Measurements from ENCODE around the gene ADAMTS19.

ADAMTS19 gene

DNA sequence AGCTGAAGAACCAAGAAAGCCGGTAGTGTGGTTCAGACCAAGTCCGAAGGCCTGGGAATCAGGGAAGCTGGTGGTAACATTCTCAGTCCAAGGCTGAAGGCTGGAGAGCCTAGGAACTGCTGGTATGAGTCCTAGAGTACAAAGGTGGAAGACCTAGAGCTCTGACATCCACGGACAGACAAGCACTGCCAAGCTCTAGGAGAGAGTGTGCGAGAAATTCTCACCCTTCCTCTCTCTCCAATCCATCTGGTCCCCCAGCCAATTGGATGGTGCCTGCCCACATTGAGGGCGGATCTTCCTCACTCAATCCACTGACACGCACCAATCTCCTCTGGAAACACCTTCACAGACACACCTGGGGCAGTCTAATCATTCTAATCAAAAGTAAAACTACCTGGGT, 19.7 kb upstream of the ADAMTS19 start:
- H3K4me1 ChIP-seq (ENCODE audit: insufficient read depth, poor library complexity, severe bottlenecking): no peaks in the 10 kb centered on the region
- TF ChIP-seq, protein P1, sequence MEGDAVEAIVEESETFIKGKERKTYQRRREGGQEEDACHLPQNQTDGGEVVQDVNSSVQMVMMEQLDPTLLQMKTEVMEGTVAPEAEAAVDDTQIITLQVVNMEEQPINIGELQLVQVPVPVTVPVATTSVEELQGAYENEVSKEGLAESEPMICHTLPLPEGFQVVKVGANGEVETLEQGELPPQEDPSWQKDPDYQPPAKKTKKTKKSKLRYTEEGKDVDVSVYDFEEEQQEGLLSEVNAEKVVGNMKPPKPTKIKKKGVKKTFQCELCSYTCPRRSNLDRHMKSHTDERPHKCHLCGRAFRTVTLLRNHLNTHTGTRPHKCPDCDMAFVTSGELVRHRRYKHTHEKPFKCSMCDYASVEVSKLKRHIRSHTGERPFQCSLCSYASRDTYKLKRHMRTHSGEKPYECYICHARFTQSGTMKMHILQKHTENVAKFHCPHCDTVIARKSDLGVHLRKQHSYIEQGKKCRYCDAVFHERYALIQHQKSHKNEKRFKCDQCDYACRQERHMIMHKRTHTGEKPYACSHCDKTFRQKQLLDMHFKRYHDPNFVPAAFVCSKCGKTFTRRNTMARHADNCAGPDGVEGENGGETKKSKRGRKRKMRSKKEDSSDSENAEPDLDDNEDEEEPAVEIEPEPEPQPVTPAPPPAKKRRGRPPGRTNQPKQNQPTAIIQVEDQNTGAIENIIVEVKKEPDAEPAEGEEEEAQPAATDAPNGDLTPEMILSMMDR (IDR thresholded peaks at IDR 0.05; ENCODE audit: poor library complexity, severe bottlenecking): no peak

DNA sequence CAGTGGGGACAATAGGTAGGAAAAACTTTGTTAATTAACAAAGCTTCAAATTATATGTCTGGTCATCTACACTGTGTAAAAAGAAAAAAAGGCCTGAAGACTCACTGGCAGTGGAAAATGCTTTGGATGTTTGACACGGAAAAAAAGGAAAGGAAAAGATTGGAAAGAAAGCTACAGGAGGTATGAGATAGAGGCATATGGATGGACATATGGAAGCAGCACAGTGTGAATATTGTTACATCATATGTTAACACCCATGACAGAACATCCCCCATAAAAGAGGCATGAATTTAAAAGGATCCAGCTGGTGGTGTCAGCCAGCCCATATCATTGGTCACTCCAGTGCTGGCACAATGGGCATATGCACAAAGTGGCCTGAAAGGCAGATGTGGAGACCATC, 19.0 kb upstream of the ADAMTS19 start:
- ATAC-seq (ENCODE audit: low read depth): no peak
- H3K27ac ChIP-seq (ENCODE audit: poor library complexity, severe bottlenecking): no peak overlapping the region
- TF ChIP-seq, protein P1 (IDR thresholded peaks at IDR 0.05; ENCODE audit: poor library complexity, severe bottlenecking): no peak

More for the DNA sequence above, 19.7 kb upstream of the ADAMTS19 start:
- Histone ChIP-seq H3K27ac (ENCODE audit: poor library complexity, severe bottlenecking) (no peak overlapping the region), H3K4me3 (ENCODE audit: severe bottlenecking) (no peak overlapping the region), H3K9me3 (ENCODE audit: severe bottlenecking) (no peaks in the 10 kb centered on the region), H3K36me3 (ENCODE audit: low read depth) (no peaks in the 10 kb centered on the region), H3K27me3 (ENCODE audit: insufficient read depth, poor library complexity, severe bottlenecking) (peaks cover 4% of the 10 kb centered on the region)
- ATAC-seq (ENCODE audit: low read depth) (no peak), DNase-seq (ENCODE audit: low spot score) (no peak)

DNA sequence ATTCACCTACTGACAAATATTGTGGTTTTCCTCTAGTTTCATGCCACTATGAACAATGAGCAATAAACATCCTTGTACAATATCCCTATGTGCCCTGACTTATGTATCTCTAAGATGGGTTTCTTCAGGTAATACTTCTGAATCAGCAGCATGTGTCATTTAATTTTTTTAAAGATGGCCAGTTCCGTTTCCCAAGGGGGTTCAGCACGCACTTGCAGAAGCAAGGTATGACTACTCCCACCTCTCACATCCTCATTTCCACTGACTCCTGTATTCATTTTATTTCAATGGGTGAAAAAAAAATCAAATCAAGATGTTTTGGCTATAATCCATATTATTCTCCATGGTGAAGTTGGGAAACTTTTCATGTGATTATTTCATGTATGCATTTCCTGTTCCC, 14.7 kb upstream of the ADAMTS19 start:
- no peak for DNase-seq (ENCODE audit: low spot score)
- no peaks in the 10 kb centered on the region for H3K36me3 ChIP-seq (ENCODE audit: low read depth)
- no peaks in the 10 kb centered on the region for H3K27me3 ChIP-seq (ENCODE audit: insufficient read depth, poor library complexity, severe bottlenecking)
- no peak overlapping the region for H3K4me3 ChIP-seq (ENCODE audit: severe bottlenecking)
- no peaks in the 10 kb centered on the region for H3K4me1 ChIP-seq (ENCODE audit: insufficient read depth, poor library complexity, severe bottlenecking)
- TF ChIP-seq, protein P1 (IDR thresholded peaks at IDR 0.05; ENCODE audit: poor library complexity, severe bottlenecking): no peak
- no peak overlapping the region for H3K27ac ChIP-seq (ENCODE audit: poor library complexity, severe bottlenecking)
- no peaks in the 10 kb centered on the region for H3K9me3 ChIP-seq (ENCODE audit: severe bottlenecking)
- no peak for ATAC-seq (ENCODE audit: low read depth)

More for the DNA sequence above, 19.0 kb upstream of the ADAMTS19 start:
- no peak for DNase-seq (ENCODE audit: low spot score)
- Histone ChIP-seq H3K9me3 (ENCODE audit: severe bottlenecking) (no peaks in the 10 kb centered on the region), H3K27me3 (ENCODE audit: insufficient read depth, poor library complexity, severe bottlenecking) (peaks cover 4% of the 10 kb centered on the region), H3K4me3 (ENCODE audit: severe bottlenecking) (no peak overlapping the region), H3K36me3 (ENCODE audit: low read depth) (no peaks in the 10 kb centered on the region), H3K4me1 (ENCODE audit: insufficient read depth, poor library complexity, severe bottlenecking) (no peaks in the 10 kb centered on the region)

GRCh38 chr5:129447968-129448367, 12.1 kb upstream of the ADAMTS19 start:
- no peak overlapping the region for H3K27ac ChIP-seq (ENCODE audit: poor library complexity, severe bottlenecking)
- H3K4me1 ChIP-seq (ENCODE audit: insufficient read depth, poor library complexity, severe bottlenecking): no peaks in the 10 kb centered on the region
- H3K9me3 ChIP-seq (ENCODE audit: severe bottlenecking): no peaks in the 10 kb centered on the region
- no peak for DNase-seq (ENCODE audit: low spot score)
- no peaks in the 10 kb centered on the region for H3K36me3 ChIP-seq (ENCODE audit: low read depth)
- no peaks in the 10 kb centered on the region for H3K27me3 ChIP-seq (ENCODE audit: insufficient read depth, poor library complexity, severe bottlenecking)
- TF ChIP-seq, protein P1 (IDR thresholded peaks at IDR 0.05; ENCODE audit: poor library complexity, severe bottlenecking): no peak
- no peak overlapping the region for H3K4me3 ChIP-seq (ENCODE audit: severe bottlenecking)
- ATAC-seq (ENCODE audit: low read depth): no peak

GRCh38 chr5:129448654-129449053, 11.4 kb upstream of the ADAMTS19 start:
- no peak for DNase-seq (ENCODE audit: low spot score)
- TF ChIP-seq, protein P1 (IDR thresholded peaks at IDR 0.05; ENCODE audit: poor library complexity, severe bottlenecking): no peak

More at GRCh38 chr5:129448654-129449053, 11.4 kb upstream of the ADAMTS19 start:
- H3K4me1 ChIP-seq (ENCODE audit: insufficient read depth, poor library complexity, severe bottlenecking): no peaks in the 10 kb centered on the region
- no peak overlapping the region for H3K27ac ChIP-seq (ENCODE audit: poor library complexity, severe bottlenecking)
- no peaks in the 10 kb centered on the region for H3K36me3 ChIP-seq (ENCODE audit: low read depth)
- no peaks in the 10 kb centered on the region for H3K27me3 ChIP-seq (ENCODE audit: insufficient read depth, poor library complexity, severe bottlenecking)
- no peak overlapping the region for H3K4me3 ChIP-seq (ENCODE audit: severe bottlenecking)
- ATAC-seq (ENCODE audit: low read depth): no peak
- no peaks in the 10 kb centered on the region for H3K9me3 ChIP-seq (ENCODE audit: severe bottlenecking)

Measured in RWPE2 (cell line).